Adipocyte (in vitro differentiated cells): Measurements from ENCODE around the gene SYNE2.
"Not testable (repeated sequence)": the region's sequence is repeated elsewhere in the genome, so short reads cannot be mapped to it uniquely, and the experiment has no call there.

Source experiments
- DNase-seq: peaks from one replicate; pipeline ENCODE4 v3.0.0-alpha.2; 2015; ENCODE audit warnings: low read depth
- H3K27me3 ChIP-seq: replicated peaks from 2 replicates; pipeline ENCODE4 v1.7.0; 2013; ENCODE audit warnings: mild to moderate bottlenecking, low read length, moderate library complexity; ENCODE audit not compliant: control insufficient read depth, insufficient read depth
- H3K36me3 ChIP-seq: 2 replicates; pipeline ENCODE4 v1.7.0; 2013; ENCODE audit warnings: low read length, mild to moderate bottlenecking, moderate library complexity; ENCODE audit not compliant: control insufficient read depth, insufficient read depth, severe bottlenecking
- H3K4me1 ChIP-seq: 2 replicates; pipeline ENCODE4 v1.7.0; 2013; ENCODE audit warnings: mild to moderate bottlenecking, low read length, moderate library complexity; ENCODE audit not compliant: control insufficient read depth, insufficient read depth
- H3K4me3 ChIP-seq: 2 replicates; pipeline ENCODE4 v1.7.0; 2013; ENCODE audit warnings: mild to moderate bottlenecking, low read length, moderate library complexity
- H3K9ac ChIP-seq: 2 replicates; pipeline ENCODE4 v1.7.0; 2013; ENCODE audit warnings: mild to moderate bottlenecking, low read length, moderate library complexity
- H3K9me3 ChIP-seq: 2 replicates; pipeline ENCODE4 v1.7.0; 2013; ENCODE audit warnings: mild to moderate bottlenecking, low read length, moderate library complexity; ENCODE audit not compliant: control insufficient read depth

Gene SYNE2

DNA sequence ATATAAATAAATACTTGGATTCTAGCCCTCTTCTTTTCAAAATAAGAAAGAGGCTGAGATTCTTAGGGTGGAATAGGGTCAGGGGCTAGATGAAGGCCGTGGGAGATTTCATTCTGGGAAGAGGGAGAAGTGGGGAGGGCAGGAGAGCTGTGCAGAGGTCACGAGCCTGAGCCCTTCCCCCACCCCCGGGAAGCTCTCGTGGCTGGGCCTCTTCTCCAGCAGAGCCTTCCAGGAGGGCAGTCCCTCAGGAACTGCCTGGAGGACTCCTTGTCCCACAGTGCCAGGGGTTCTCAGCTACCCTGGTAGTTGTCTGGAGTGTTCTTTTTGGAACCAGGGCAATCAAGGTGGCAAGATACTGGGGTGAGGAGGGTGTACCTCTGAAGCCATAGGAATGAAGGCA lies 347.4 kb downstream of the SYNE2 start:
- no peak overlapping the region for H3K9ac ChIP-seq
- no peak for DNase-seq
- peaks cover 33% of the 10 kb centered on the region for H3K4me1 ChIP-seq
- H3K36me3 ChIP-seq, result no peaks in the 10 kb centered on the region
- no peak overlapping the region for H3K4me3 ChIP-seq
- H3K9me3 ChIP-seq, result no peaks in the 10 kb centered on the region
- H3K27me3 ChIP-seq, result no peaks in the 10 kb centered on the region

DNA sequence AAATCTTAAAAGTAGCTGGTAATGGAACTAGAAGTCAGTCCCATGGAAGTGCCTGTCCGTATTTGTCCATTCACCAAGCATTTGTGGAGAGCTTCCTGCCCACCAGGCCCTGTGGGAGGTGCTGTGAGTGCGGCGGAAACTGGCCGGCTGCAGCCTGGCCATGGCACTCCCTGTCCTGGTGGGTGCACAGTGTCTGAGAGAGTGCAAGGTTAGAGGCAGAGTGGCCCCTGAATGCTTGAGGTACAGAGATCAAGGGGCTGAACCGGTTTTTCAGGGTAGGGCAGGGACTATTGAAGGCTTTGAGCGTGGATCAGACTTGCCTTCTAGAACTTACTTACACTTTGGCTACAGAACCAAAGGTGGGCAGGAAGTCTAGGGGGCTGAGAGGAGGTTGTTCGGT lies 348.5 kb downstream of the SYNE2 start:
- Histone ChIP-seq H3K4me1 (peaks cover 33% of the 10 kb centered on the region), H3K9me3 (no peaks in the 10 kb centered on the region), H3K36me3 (no peaks in the 10 kb centered on the region), H3K9ac (no peak overlapping the region), H3K27me3 (no peaks in the 10 kb centered on the region), H3K4me3 (no peak overlapping the region)
- no peak for DNase-seq

- Histone ChIP-seq H3K4me3 (no peak overlapping the region), H3K9ac (no peak overlapping the region), H3K4me1 (peaks cover 26% of the 10 kb centered on the region), H3K9me3 (no peaks in the 10 kb centered on the region), H3K36me3 (no peaks in the 10 kb centered on the region), H3K27me3 (no peaks in the 10 kb centered on the region)
- DNase-seq, result no peak
Observed at GRCh38 chr14:64201921-64202545, 349.2 kb downstream of the SYNE2 start.

- Histone ChIP-seq H3K4me3 (no peak overlapping the region), H3K9me3 (no peaks in the 10 kb centered on the region), H3K27me3 (no peaks in the 10 kb centered on the region), H3K9ac (no peak overlapping the region), H3K4me1 (peaks cover 23% of the 10 kb centered on the region), H3K36me3 (no peaks in the 10 kb centered on the region)
- no peak for DNase-seq
Observed at GRCh38 chr14:64202716-64203115, 349.9 kb downstream of the SYNE2 start.

GRCh38 chr14:64203366-64204006 lies 350.7 kb downstream of the SYNE2 start:
- Histone ChIP-seq H3K9ac (no peak overlapping the region), H3K9me3 (no peaks in the 10 kb centered on the region), H3K36me3 (peaks cover 4% of the 10 kb centered on the region), H3K4me1 (peaks cover 23% of the 10 kb centered on the region), H3K27me3 (no peaks in the 10 kb centered on the region), H3K4me3 (no peak overlapping the region)
- no peak for DNase-seq

GRCh38 chr14:64208261-64208660 lies 355.5 kb downstream of the SYNE2 start:
- no peaks in the 10 kb centered on the region for H3K9me3 ChIP-seq
- H3K27me3 ChIP-seq, result no peaks in the 10 kb centered on the region
- H3K9ac ChIP-seq, result no peak overlapping the region
- no peak overlapping the region for H3K4me3 ChIP-seq
- no peak for DNase-seq
- peaks cover 47% of the 10 kb centered on the region for H3K36me3 ChIP-seq
- H3K4me1 ChIP-seq, result no peaks in the 10 kb centered on the region

DNA sequence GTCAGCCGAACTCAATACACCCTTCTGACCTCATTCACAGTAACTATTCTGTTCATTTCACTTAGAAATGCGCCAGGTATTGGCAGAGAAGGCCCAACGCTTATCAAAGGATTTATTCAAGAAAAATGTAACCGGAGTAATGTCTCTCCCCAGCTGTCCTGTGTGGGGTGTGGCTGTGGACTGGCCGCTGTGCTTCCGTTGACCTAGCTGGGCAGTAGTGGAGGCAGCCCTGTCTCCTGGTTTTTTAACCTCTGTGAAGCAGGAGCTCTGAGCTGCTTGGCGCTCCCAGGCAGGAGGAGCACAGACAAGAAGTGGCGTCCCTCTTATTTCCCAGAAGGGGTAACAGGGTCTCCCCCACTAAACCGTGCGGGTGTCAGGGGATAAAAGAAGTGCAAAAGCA lies 356.2 kb downstream of the SYNE2 start:
- Histone ChIP-seq H3K9ac (no peak overlapping the region), H3K27me3 (no peaks in the 10 kb centered on the region), H3K9me3 (no peaks in the 10 kb centered on the region), H3K4me3 (no peak overlapping the region), H3K4me1 (no peaks in the 10 kb centered on the region), H3K36me3 (peaks cover 50% of the 10 kb centered on the region)
- DNase-seq, result no peak

DNA sequence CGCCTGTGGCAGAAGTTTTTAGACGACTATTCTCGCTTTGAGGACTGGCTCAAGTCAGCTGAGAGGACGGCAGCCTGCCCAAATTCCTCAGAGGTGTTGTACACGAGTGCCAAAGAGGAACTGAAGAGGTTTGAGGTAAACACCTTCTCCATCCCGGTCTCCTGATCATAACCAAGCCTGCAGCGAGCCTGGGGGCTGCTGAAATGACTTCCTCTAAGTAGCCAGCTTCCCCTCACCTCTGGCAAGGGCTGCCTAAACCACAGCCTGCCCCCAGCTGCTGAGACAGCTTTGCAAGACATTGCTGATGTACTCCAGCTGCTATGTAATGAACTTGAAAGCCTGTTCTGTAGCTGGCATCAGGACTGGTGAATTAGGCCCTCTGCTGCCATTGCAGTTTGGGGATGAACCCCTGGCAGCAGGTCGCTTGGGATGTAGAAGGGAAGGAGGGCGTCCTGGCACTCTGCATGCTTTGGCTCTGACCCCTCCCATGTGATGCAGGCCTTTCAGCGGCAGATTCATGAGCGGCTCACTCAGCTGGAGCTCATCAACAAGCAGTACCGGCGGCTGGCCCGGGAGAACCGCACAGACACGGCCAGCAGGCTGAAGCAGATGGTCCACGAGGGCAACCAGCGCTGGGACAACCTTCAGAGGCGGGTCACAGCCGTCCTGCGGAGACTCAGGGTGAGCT lies 356.8 kb downstream of the SYNE2 start:
- H3K36me3 ChIP-seq, result peaks cover 56% of the 10 kb centered on the region
- no peaks in the 10 kb centered on the region for H3K9me3 ChIP-seq
- H3K4me3 ChIP-seq, result no peak overlapping the region
- no peak overlapping the region for H3K9ac ChIP-seq
- H3K27me3 ChIP-seq, result no peaks in the 10 kb centered on the region
- DNase-seq, result no peak
- H3K4me1 ChIP-seq, result no peaks in the 10 kb centered on the region

DNA sequence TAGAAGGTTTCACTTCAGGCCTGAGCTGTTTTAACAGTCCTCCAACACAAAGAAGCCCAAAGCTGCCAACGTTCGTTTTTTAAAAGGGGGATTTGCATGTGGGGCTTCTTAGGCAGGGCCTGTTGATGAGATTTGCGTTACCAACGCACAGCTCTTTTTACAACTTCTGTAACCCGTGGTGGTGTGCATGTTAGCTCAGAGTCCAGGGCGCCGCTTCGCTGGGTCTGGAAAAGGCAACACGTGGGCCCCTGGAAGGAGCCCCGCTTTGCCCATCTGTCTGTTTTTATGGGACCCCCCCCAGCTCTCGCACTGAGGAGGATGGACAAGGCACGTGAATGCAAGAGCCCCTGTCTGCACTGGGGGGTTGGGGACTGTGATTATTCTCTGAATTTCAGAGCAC lies 357.4 kb downstream of the SYNE2 start:
- no peaks in the 10 kb centered on the region for H3K27me3 ChIP-seq
- H3K9me3 ChIP-seq, result no peaks in the 10 kb centered on the region
- H3K4me1 ChIP-seq, result no peaks in the 10 kb centered on the region
- H3K4me3 ChIP-seq, result no peak overlapping the region
- no peak overlapping the region for H3K9ac ChIP-seq
- peaks cover 62% of the 10 kb centered on the region for H3K36me3 ChIP-seq
- no peak for DNase-seq

- H3K4me3 ChIP-seq, H3K4me1 ChIP-seq, H3K27me3 ChIP-seq, H3K9me3 ChIP-seq, DNase-seq, H3K9ac ChIP-seq: not testable (repeated sequence)
- H3K36me3 ChIP-seq, result peaks cover 64% of the 10 kb centered on the region
Observed at GRCh38 chr14:64210912-64211311, 358.1 kb downstream of the SYNE2 start.

- no peak for DNase-seq
- no peak overlapping the region for H3K4me3 ChIP-seq
- H3K9ac ChIP-seq, result no peak overlapping the region
- no peaks in the 10 kb centered on the region for H3K9me3 ChIP-seq
- peaks cover 3% of the 10 kb centered on the region for H3K4me1 ChIP-seq
- peaks cover 72% of the 10 kb centered on the region for H3K36me3 ChIP-seq
- no peaks in the 10 kb centered on the region for H3K27me3 ChIP-seq
Observed at GRCh38 chr14:64212666-64213065, 359.9 kb downstream of the SYNE2 start.
